ENCODE results near the gene CSRNP2.

DNA sequence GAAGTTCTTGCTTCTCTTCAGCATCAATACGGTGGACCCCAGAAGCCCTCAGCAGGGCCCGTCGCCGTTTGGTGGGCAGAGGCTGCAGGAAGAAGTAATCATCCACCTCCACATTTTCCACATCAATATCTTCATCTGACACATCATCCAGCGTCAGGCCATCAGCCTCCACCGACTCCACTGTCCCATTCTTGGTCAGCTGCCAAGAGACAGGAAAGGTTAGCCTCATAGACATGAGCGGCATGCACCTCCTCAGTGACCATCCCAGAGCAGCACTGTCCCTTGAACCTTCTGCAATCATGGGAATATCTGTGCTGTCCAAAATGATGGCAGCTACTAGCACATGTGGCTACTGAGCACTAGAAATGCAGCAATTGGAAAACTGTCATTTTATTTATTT lies 15.6 kb downstream of the CSRNP2 start:
- TF ChIP-seq POLR2A (IDR thresholded peaks at IDR 0.05) (no peak), EP300 (IDR thresholded peaks at IDR 0.05) (no peak), POLR2AphosphoS5 (IDR thresholded peaks at IDR 0.05) (no peak)
- TF ChIP-seq, protein P1, sequence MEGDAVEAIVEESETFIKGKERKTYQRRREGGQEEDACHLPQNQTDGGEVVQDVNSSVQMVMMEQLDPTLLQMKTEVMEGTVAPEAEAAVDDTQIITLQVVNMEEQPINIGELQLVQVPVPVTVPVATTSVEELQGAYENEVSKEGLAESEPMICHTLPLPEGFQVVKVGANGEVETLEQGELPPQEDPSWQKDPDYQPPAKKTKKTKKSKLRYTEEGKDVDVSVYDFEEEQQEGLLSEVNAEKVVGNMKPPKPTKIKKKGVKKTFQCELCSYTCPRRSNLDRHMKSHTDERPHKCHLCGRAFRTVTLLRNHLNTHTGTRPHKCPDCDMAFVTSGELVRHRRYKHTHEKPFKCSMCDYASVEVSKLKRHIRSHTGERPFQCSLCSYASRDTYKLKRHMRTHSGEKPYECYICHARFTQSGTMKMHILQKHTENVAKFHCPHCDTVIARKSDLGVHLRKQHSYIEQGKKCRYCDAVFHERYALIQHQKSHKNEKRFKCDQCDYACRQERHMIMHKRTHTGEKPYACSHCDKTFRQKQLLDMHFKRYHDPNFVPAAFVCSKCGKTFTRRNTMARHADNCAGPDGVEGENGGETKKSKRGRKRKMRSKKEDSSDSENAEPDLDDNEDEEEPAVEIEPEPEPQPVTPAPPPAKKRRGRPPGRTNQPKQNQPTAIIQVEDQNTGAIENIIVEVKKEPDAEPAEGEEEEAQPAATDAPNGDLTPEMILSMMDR (IDR thresholded peaks at IDR 0.05), result no peak
